ENCODE measurements around the gene SH3GL3.

SH3GL3 gene, protein sequence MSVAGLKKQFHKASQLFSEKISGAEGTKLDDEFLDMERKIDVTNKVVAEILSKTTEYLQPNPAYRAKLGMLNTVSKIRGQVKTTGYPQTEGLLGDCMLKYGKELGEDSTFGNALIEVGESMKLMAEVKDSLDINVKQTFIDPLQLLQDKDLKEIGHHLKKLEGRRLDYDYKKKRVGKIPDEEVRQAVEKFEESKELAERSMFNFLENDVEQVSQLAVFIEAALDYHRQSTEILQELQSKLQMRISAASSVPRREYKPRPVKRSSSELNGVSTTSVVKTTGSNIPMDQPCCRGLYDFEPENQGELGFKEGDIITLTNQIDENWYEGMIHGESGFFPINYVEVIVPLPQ

DNA sequence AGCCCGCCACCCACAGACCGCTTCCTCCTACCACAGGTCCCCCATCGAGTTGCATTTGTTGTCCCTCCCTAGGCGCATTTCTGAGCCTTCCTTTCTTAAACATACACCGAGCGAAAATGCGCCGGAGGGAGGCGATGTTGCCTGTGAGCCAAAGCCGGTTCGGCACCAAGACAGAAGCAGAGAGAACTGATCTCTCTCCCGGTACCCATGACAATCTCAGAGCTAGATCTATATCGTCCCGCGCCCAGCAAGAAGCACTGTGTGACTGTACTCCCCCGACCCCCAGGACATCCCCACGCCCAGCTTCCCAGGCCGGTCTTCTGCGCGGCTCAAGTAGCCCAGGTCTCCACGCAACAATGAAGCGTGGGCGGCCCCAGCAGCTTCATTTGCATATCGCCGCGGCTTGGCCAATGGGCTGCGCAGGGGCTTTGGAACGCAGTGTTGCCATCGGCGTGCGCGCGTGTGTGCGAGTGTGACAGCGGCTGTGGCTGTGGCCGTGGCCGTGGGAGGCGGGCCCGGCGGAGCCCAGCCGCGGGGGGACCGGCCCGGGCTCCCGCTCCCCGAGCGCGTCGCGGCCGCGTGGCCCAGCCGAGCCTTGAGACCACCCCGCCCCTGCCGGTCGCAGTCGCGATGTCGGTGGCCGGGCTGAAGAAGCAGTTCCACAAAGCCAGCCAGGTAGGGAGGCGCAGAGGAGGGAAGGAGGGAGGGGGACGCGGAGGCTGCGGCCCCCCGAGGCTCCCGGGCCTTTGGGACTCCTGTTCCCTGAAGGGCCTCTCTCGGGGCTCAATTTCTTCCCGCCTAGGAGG, at the start of gene SH3GL3:
Gene SH3GL3 (plus strand): TSS at position 438 of the 806 bp plus-strand sequence. CDS start 193 bp downstream, at position 631.
- no peak for DNase-seq

DNA sequence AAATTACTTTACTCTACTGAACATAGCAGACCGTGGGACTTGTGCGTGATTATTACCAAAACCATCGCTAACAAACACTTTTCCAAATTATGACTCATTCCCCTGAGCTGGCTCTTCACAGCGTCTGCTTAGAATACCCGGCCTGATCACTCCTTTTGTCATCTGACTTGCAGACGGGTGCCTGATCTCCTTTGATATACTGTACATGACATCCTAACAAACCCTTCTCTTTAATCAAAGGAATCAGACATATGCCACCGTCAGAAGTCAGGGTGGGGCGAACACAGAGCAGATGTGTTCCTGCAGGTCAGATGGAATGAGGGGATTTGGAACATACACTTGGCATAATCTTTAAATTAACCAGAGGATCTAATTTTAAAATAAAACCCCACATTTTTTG, 48.5 kb upstream of the SH3GL3 start:
- DNase-seq, result no peak

DNA sequence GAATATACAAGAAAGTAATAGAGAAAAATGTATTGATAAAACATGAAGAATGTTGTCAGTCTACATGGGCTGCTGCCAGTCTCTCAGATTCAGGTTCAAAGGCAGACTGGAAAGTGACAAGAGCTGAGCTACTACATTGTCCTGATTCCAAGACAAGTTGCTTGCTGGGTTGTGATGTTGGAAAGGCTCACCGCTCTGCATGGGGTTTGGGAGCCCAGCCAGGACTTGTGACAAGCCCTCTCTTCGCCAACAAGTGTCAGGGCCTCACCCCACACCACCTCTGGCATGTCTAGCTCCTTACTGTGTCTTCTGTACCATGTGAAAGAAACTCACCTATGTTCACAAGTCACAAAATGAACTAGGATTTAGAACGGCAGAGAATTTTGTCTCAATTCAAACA, 43.0 kb upstream of the SH3GL3 start:
- DNase-seq, result no peak

DNA sequence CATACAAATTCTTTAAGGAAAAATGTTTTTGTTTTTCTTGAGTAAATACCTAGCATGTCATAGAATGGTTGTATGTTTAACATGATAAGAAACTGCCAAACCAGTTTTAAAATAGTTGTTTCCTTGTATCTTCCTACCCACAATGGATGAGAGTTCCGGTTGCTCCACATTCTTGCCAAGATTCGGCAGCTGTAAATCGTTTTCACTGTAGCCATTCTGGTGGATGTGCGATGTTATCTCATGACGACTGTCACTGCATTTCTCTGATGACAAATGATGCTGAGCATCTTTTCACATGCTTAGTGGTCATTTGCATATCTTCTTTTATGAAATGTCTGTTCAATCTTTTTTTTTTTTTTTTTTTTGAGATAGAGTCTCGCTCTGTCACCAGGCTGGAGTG, 36.6 kb upstream of the SH3GL3 start:
- DNase-seq, result no peak

DNA sequence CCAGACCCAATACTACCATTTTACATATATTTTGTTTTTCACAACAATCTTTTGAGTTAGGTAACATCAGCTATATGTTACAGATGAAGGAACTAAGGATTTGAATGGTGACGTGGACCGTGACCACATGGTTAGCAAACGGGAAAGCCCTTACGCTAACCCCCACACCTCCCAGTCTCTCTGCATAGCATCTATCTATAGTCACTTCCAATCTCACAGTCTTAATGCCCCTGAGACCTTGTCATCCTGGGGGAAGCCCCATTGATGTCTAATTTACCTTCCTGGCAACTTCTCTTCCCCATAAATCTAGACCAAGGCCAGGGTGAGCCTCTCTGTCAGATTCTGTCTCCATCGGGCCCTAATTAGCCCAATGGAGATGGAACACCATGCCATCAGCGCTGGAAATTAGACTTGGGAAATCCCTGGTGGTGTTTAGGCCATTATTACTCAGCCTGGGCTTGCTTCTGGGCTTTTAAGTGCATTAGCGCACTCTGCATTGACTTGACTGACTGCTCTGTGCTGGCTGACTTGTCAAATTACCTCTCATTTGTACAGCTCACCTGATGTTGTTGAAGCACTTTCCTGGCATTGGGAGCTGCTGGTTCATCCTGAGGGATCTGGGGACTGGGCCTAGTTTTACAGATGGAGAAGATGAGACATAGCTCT, 34.0 kb upstream of the SH3GL3 start:
- no peak for DNase-seq

DNA sequence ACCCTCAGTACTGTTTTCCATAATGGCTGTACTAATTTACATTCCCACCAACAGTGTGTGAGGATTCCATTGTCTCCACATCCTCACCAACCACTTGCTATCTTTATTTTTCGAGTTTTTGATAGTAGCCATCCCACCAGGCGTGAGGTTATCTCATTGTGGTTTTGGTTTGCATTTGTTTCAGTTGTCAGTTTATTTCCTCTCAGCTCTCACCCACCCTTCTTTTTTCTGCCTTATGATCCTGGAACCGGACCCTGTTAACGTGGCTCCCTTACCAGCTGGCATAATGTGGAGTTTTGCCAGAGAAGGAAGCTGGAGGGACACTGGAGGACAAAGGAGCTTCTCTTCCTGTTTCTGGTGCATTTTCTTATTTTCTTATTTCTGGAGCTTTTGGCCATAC, 25.1 kb upstream of the SH3GL3 start:
- no peak for DNase-seq

DNA sequence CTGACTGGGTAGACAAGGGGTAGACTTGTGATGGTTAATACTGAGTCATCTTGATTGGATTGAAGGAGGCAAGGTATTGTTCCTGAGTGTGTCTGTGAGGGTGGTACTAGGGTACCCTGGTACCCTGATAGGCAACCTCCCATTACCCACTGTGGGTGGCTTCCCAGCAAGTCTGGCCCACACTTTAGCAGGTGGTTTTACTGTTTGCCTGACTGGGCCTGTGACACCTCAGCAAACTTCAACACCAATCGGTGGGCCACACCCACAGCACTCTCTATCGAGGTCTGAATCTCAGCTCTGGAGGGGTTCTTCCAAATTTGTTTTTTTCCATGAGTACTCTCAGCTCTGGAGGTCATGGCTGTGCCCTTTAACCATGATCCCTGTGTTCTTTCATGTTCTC, 24.6 kb upstream of the SH3GL3 start:
- no peak for DNase-seq

DNA sequence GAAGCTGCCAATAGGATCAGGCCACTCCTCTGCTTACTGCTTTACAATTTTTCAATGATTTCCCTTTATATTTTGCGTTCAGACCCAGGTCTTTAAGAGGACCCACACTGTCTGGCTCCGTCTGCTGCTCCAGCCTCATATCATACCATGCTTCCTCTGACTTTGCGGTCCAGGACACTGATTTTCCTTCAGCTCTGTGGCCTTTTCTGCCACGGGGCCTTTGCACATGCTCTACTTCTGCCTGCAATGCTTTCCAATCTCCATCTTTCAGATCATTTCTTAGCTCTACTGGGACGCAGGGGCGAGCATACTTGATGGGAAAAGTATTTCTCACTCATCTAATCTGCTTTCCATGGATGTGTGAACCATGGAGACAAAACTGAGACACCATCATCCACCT, 23.0 kb upstream of the SH3GL3 start:
- DNase-seq, result no peak

DNA sequence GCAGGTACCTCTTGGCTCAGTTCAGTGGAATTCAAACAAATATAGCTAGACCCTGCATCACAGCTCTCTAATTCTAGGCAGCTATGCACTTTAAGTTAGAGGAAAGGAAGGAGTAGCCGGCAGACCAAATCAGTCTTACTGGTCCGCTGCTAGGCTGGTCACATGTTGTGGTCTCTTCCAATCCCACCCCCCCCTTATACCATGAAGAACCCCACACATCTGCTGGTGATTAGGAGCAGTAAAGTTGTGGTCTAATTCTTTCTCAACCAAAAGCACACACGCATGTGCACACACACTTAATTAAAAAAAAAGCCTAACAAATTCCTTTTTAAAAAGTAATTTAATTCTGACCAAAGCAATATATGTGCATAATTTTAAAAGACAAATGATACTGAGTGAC, 16.7 kb upstream of the SH3GL3 start:
- no peak for DNase-seq

DNA sequence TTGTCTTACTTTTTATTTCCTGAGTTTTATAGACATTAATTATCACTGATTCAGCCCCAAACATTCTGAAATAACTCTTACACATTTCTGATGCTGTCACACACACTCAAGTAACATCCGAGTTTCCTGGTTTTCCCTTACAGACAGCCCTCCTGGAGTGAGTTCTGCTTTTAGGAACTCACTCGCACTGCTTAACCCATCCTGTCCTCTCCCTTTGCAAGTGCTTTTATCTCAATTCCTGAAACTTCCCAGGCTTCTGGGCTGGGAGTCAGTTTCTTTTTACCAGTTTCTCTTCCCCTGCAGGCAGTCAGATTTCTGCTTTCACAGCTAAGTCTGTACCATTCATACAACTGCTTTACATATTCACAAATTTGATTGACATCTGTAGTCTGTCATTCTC, 15.6 kb upstream of the SH3GL3 start:
- DNase-seq, result no peak

DNA sequence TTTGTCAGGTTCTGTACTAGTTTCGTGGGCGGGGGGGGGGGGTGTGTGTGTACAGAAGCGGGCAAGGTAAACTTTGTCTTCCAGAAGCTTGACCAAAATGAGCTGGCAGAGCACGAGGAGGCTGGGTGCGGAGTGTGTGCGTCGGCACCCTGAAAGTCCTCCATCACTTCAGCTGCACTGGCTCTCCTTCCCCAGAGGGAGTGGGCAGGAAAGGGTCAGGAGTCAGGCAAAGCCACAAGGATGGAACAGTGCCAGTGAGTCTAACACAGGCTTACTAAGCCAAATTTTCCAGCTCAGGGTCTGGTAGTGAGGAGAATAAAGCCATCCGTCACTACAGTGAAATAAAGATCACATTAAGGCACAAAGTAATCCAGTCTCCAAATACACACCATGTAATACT, 11.9 kb upstream of the SH3GL3 start:
- no peak for DNase-seq

DNA sequence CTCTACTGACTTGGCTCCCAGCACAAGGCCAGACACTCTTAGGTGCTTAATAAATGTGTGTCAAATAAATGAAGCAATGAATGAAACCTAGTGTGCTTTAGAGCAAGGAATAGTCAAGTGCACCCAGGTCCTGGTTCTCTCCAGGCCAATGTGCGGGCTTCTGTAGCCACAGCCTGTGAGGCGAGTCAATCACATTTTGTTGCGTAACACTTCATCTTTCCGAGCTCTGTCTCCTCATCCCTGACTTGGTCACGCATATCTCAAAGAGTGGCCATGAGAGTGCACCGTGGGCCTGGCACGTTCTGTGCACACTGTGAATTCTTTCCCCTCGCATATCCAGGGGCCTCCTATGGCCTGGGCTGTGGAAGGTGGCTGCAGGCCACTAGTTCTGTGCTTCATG, 11.4 kb upstream of the SH3GL3 start:
- no peak for DNase-seq

DNA sequence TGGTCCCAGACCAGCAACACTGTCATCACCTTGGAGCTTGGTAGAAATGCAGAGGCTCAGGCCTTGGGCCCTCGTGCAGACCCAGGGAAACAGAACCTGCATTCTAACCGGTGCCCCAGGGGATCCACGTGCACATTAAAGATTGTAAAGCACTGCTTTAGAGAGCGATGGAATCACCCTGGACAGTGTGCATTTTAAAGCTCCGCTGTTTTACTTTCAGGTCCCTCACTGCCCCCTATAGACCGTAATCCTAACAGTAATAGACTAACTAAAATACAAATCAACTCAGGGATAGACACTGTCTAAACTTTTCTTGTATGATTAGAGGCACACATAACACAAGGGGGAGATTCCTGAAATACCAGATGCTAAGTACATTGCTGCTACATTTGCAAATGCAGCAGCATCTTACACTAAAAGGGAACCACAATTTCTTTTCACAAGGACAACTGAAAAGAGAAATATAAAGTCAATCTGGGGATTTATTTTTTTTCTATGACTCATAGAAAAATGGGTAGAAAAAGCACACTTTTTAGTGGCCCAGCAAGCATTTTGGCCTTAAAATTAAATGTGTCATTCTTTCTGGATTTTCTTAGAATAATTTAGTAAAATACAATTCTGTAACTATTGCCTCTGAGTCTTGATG, 10.5 kb upstream of the SH3GL3 start:
- no peak for DNase-seq

DNA sequence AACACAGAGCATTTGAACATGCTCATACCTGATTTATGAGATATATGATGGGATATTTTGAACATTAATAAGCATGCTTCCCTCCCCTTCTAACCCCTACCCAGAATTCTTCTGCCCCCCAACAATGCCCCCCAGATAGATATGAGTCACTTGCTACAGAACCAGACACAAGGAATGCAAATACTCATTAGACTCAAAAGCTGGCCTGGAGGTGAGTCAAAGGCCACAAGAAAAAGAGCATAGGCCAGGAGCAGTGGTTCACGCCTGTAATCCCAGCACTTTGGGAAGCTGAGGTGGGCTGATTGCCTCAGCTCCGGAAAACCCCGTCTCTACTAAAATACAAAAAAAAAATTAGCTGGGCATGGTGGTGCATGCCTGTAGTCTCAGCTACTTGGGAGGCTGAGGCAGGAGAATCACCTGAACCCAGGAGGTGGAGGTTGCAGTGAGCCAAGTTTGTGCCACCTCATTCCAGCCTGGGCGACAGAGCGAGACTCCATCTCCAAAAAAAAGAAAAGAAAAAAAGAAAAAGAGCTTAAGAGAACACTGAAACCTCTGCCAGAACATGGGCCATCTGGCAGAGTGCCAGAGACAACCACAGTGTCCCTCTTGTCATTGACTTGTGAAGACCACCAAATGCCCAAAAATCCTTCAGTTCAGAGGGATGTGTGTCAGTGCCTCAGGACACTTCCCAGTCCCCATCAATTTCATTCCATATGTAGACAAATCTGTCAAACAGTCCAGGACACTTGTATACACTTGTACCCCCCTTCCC, 3.9 kb upstream of the SH3GL3 start:
- DNase-seq, result no peak

DNA sequence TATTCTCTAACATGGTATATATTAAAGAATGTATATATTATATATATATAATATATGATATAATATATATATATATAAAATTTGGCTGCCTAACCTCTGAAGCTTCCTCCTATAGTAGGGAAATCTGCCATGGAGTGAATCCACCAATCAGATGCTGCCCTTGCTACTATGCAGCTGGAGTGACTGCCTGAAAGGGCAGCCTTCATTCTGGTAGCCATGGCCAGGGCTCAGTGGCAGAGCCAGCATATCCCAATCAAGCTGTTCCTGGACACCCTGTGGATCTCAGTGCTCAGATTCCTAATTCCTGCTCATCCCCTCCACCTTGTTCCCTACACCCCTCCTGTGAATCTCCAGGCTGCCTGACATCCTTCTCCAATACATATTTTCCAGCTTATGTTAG, 2.2 kb upstream of the SH3GL3 start:
- no peak for DNase-seq

DNA sequence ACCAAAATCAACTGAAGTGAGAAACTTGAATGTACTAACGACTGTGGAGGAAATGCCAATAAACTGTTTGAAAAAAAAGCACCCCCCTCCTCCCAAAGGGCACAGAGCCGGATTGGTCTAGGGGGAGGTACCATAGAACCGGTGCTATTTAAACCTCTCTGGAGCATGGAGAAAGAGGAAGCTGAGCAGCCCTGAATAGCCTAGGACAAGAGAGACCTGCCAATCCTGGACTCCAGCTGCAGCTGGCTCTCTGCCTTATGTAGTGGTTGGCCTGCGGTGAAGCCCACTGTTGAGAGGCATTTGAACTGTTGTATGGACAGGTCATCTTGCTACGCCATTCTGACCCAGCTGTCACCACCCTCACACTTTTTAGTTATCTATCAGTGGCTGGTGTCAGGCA, 1.5 kb upstream of the SH3GL3 start:
- no peak for DNase-seq

DNA sequence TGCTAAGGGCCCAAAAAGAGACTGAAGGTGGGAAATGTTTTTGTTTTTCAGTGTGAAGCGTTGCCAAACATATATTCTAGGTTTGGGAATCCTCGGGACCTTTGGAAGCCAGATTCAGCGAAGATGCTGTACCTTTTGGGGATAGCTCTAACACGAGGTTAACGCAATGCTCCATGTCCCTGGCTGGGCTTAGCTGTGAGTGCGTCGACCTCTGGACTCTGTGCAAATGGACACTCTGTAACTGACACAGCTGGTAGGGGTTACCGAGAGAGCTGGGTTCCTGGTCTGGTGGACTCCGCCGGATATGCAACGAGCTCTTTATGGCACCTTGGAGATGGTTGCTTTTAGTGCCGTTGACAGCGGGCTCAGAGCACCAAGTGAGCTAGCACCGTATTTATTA, 724 bp upstream of the SH3GL3 start:
- no peak for DNase-seq

DNA sequence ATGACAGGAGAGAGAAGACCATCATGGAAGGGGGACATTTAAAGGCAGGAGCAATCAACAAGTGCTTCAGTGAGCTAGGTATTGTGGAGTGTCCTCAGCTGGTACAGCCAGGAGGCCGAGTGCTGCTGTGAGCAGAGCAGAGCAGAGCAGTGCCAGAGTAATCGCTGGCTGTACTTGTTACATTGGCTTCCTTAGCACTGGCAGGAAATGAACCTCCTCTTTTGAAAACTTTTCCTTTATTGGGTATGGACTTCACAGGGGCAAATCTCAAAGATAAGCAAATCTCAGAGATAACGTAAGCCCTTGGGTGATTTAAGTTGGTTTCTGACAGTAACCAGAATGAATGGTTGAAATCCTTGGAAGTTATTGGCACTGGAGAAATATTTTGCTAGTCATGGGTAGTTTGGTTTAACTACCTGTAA, 2.1 kb downstream of the SH3GL3 start:
- no peak for DNase-seq

DNA sequence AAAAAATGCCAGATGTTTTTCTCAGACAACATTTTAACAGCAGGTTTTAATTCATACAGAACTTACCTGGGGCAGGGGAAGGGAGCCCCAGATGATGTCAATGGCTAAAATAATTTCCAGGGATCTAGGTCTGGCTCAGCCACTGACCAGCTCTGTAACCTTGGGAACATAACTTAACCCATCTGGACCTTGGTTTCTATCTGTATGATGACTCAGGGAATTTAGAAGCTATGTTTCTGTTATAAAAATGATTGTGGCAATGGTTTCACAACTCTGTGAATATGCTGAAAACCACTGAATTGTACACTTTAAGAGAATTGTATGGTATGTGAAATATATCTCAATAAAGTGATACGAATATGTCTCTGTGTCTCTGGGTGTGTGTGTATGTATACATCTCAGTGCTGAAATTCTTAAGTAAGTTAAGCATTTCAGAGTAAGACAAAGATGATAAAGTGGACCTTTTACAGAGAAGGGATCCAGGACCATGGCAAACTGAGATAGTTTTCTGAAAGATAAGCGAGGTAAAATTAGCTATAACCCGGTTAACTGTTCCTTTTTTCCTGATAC, 2.9 kb downstream of the SH3GL3 start:
- DNase-seq, result no peak

DNA sequence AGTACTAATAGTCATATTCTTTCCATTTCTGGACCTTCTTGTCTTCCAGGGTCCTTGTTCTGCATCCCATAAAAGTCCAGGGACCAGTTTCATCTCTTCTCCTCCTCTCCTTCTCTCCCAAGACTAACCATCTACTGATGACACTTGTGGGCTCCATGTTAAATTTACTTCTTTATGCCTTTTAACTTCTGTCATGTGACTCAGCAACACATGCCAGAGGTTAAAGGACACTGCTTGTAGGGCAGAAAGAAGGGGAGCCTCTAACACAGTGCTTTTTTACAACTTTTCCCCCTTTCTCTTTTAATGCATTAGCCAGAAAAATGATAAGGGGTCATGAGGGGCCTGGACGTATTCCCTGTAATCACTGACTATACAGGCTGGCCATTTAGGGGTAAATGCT, 10.0 kb downstream of the SH3GL3 start:
- no peak for DNase-seq

DNA sequence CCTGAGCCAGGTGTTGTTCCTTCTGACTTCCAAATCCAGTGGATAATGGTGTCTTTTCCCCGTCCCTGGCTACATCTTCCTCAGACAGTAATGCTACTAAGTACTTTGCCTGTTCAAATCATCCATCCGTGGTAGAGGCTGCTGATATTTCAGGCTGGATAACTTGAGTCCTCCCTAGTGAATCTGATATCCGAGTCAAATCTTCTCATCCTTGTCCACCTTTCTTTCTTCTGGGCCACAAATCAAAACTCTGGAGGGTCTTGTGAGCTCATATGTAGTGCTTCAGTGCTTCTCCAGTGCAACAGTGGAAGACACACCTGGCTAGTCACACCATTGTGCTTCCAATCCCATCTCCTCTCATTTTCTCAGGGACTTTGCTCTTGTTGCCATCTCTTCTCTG, 11.2 kb downstream of the SH3GL3 start:
- no peak for DNase-seq

DNA sequence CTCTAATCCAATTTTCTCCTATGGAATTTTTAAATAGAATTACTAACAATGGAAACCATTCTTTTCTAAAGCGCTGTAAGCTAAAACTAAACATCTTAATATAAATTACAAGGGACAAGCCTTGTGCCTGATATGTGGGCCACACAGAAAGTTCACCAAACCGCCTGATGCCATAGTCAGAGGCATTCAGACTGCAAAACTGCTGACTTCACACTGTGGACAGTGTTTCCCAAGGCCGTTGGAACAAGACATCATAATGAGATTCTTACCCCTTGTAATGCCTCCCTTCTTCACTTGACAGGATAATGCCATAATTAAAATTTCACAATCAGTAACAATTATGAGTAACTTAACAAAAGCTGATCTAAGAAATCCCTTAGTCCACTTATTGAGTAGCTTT, 14.9 kb downstream of the SH3GL3 start:
- DNase-seq, result no peak
